ENCODE measurements around the gene TUG1.

The TUG1 gene

DNA sequence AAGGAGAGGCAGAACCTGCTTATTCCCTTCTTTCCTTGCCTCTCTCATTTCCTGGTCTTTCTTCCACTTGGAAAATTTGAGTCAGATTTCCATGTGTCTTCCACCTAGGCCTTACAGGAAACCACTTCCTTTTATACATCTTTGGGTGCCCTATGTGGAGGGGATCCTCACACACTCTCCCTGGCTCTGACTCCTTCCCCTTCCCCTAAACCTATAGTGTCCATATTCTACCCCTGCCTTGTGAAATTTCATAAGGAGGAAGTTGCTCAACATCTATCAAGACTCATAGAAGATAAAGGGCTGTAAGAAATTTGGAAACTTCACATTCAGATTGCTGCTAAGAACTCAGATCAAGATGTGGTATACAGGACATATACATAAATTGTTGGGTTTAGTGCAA is 20.4 kb downstream of the TUG1 start:
- TF ChIP-seq RAD21 (IDR thresholded peaks at IDR 0.05; ENCODE audit: low read depth) (no peak), FOXM1 (IDR thresholded peaks at IDR 0.05; ENCODE audit: borderline replicate concordance, low read depth) (no peak)
- TF ChIP-seq, protein P1, sequence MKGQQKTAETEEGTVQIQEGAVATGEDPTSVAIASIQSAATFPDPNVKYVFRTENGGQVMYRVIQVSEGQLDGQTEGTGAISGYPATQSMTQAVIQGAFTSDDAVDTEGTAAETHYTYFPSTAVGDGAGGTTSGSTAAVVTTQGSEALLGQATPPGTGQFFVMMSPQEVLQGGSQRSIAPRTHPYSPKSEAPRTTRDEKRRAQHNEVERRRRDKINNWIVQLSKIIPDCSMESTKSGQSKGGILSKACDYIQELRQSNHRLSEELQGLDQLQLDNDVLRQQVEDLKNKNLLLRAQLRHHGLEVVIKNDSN (IDR thresholded peaks at IDR 0.05) = no peak

DNA sequence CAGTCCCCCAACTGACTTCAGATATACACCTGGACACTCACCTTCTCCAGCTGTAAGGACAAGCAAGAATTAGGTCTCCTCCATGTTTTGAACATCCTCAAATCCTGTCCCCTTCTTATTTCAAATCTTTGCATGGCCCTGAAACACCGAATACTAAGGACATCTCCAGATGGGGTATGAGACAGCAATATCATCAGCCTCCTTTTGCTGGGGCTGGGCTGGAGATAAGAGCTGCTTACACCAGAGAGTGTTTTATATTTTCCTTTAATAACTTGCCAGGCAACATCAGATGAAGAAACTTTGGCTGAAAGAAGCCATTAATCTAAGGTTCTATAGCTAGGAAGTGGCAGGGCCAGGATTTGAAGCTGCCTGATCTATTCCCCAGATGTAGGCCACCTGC is 21.6 kb downstream of the TUG1 start:
- TF ChIP-seq NFIC (IDR thresholded peaks at IDR 0.05) = no peak
- no peak for TF ChIP-seq YY1 (IDR thresholded peaks at IDR 0.05; ENCODE audit: low read depth)
- no peak for TF ChIP-seq ZBTB7A (IDR thresholded peaks at IDR 0.05; ENCODE audit: low read depth)

- TF ChIP-seq CREB1 (IDR thresholded peaks at IDR 0.05; ENCODE audit: low read depth) = no peak
- no peak for TF ChIP-seq TEAD4 (IDR thresholded peaks at IDR 0.05)
- TF ChIP-seq FOXM1 (IDR thresholded peaks at IDR 0.05; ENCODE audit: borderline replicate concordance, low read depth) = no peak
- TF ChIP-seq, protein P1 (IDR thresholded peaks at IDR 0.05) = no peak
- no peak for TF ChIP-seq RAD21 (IDR thresholded peaks at IDR 0.05; ENCODE audit: low read depth)
- no peak for TF ChIP-seq EGR1 (IDR thresholded peaks at IDR 0.05)
- TF ChIP-seq TCF12 (IDR thresholded peaks at IDR 0.05; ENCODE audit: low read depth) = no peak
- TF ChIP-seq, protein P2, sequence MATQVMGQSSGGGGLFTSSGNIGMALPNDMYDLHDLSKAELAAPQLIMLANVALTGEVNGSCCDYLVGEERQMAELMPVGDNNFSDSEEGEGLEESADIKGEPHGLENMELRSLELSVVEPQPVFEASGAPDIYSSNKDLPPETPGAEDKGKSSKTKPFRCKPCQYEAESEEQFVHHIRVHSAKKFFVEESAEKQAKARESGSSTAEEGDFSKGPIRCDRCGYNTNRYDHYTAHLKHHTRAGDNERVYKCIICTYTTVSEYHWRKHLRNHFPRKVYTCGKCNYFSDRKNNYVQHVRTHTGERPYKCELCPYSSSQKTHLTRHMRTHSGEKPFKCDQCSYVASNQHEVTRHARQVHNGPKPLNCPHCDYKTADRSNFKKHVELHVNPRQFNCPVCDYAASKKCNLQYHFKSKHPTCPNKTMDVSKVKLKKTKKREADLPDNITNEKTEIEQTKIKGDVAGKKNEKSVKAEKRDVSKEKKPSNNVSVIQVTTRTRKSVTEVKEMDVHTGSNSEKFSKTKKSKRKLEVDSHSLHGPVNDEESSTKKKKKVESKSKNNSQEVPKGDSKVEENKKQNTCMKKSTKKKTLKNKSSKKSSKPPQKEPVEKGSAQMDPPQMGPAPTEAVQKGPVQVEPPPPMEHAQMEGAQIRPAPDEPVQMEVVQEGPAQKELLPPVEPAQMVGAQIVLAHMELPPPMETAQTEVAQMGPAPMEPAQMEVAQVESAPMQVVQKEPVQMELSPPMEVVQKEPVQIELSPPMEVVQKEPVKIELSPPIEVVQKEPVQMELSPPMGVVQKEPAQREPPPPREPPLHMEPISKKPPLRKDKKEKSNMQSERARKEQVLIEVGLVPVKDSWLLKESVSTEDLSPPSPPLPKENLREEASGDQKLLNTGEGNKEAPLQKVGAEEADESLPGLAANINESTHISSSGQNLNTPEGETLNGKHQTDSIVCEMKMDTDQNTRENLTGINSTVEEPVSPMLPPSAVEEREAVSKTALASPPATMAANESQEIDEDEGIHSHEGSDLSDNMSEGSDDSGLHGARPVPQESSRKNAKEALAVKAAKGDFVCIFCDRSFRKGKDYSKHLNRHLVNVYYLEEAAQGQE (IDR thresholded peaks at IDR 0.05; ENCODE audit: low read depth) = no peak
- no peak for TF ChIP-seq TAF1 (IDR thresholded peaks at IDR 0.05; ENCODE audit: low read depth)
- TF ChIP-seq NFIC (IDR thresholded peaks at IDR 0.05) = no peak
- TF ChIP-seq ZBTB7A (IDR thresholded peaks at IDR 0.05; ENCODE audit: low read depth) = no peak
- TF ChIP-seq CEBPB (IDR thresholded peaks at IDR 0.05) = no peak
- no peak for TF ChIP-seq MAX (IDR thresholded peaks at IDR 0.05)
- TF ChIP-seq YY1 (IDR thresholded peaks at IDR 0.05; ENCODE audit: low read depth) = no peak
Measured at GRCh38 chr22:30992565-30992964, 23.5 kb downstream of the TUG1 start.

- TF ChIP-seq, protein P2 (IDR thresholded peaks at IDR 0.05; ENCODE audit: low read depth) = no peak
- TF ChIP-seq, protein P1 (IDR thresholded peaks at IDR 0.05) = no peak
- TF ChIP-seq EP300 (IDR thresholded peaks at IDR 0.05; ENCODE audit: borderline replicate concordance) (no peak), RAD21 (IDR thresholded peaks at IDR 0.05; ENCODE audit: low read depth) (no peak), TEAD4 (IDR thresholded peaks at IDR 0.05) (no peak), ZBTB7A (IDR thresholded peaks at IDR 0.05; ENCODE audit: low read depth) (no peak), FOXM1 (IDR thresholded peaks at IDR 0.05; ENCODE audit: borderline replicate concordance, low read depth) (no peak), EGR1 (IDR thresholded peaks at IDR 0.05) (no peak), TAF1 (IDR thresholded peaks at IDR 0.05; ENCODE audit: low read depth) (no peak), TCF12 (IDR thresholded peaks at IDR 0.05; ENCODE audit: low read depth) (no peak), CREB1 (IDR thresholded peaks at IDR 0.05; ENCODE audit: low read depth) (no peak), YY1 (IDR thresholded peaks at IDR 0.05; ENCODE audit: low read depth) (no peak), CEBPB (IDR thresholded peaks at IDR 0.05) (no peak), MAX (IDR thresholded peaks at IDR 0.05) (no peak), NFIC (IDR thresholded peaks at IDR 0.05) (no peak)
Measured at GRCh38 chr22:30994960-30995359, 25.9 kb downstream of the TUG1 start.

DNA sequence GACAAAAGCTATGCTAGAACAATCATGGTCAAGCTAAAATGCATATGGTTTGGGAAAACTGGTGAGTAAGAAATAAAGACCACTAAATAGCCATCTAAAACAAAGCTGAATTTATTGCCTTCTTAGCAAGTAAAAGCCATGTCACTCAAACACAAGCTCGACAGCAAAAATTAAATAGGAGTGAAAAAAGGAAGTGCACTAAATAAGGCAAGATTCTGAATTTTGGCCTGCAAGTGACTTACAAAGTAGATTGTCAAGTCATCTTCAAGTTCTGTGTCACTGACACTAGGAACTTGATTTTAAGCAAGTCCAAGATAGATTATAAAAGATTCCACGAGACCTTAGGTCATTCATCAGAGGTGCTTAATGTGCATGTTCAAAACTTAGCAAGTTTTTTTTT is 27.4 kb downstream of the TUG1 start:
- TF ChIP-seq TAF1 (IDR thresholded peaks at IDR 0.05; ENCODE audit: low read depth) (no peak), RAD21 (IDR thresholded peaks at IDR 0.05; ENCODE audit: low read depth) (no peak), MAX (IDR thresholded peaks at IDR 0.05) (no peak), TEAD4 (IDR thresholded peaks at IDR 0.05) (no peak), NFIC (IDR thresholded peaks at IDR 0.05) (no peak), ZBTB7A (IDR thresholded peaks at IDR 0.05; ENCODE audit: low read depth) (no peak), EP300 (IDR thresholded peaks at IDR 0.05; ENCODE audit: borderline replicate concordance) (no peak), TCF12 (IDR thresholded peaks at IDR 0.05; ENCODE audit: low read depth) (no peak), CREB1 (IDR thresholded peaks at IDR 0.05; ENCODE audit: low read depth) (no peak), CEBPB (IDR thresholded peaks at IDR 0.05) (no peak), YY1 (IDR thresholded peaks at IDR 0.05; ENCODE audit: low read depth) (no peak), FOXM1 (IDR thresholded peaks at IDR 0.05; ENCODE audit: borderline replicate concordance, low read depth) (no peak), EGR1 (IDR thresholded peaks at IDR 0.05) (no peak)
- TF ChIP-seq, protein P2 (IDR thresholded peaks at IDR 0.05; ENCODE audit: low read depth) = no peak
- TF ChIP-seq, protein P1 (IDR thresholded peaks at IDR 0.05) = no peak

All from Ishikawa (cell line).